Trophoblast cell (in vitro differentiated cells and primary cell): Measurements from ENCODE around the gene DLL4.
"Not testable (repeated sequence)": the region's sequence is repeated elsewhere in the genome, so short reads cannot be mapped to it uniquely, and the experiment has no call there.

Source experiments
- DNase-seq, 2 donors: peaks; one replicate each; pipeline ENCODE4 v3.0.0-alpha.2; 2016
- H2AFZ ChIP-seq: 2 replicates; pipeline ENCODE4 v1.6.1; 2013; ENCODE audit warnings: low read length, moderate library complexity, mild to moderate bottlenecking; ENCODE audit not compliant: insufficient read depth, poor library complexity
- H2AK5ac ChIP-seq: 2 replicates; pipeline ENCODE4 v1.6.1; 2013; ENCODE audit warnings: mild to moderate bottlenecking, low read length
- H2BK120ac ChIP-seq: 2 replicates; pipeline ENCODE4 v1.6.1; 2013; ENCODE audit warnings: low read length, mild to moderate bottlenecking, moderate library complexity; ENCODE audit not compliant: insufficient read depth, poor library complexity
- H2BK12ac ChIP-seq: 2 replicates; pipeline ENCODE4 v1.6.1; 2013; ENCODE audit warnings: mild to moderate bottlenecking, low read length, moderate library complexity
- H2BK5ac ChIP-seq: 2 replicates; pipeline ENCODE4 v1.6.1; 2013; ENCODE audit warnings: low read length, low read depth, moderate library complexity, mild to moderate bottlenecking; ENCODE audit not compliant: poor library complexity
- H3K14ac ChIP-seq: 2 replicates; pipeline ENCODE4 v1.6.1; 2013; ENCODE audit warnings: mild to moderate bottlenecking, low read length
- H3K18ac ChIP-seq: 2 replicates; pipeline ENCODE4 v1.6.1; 2013; ENCODE audit warnings: mild to moderate bottlenecking, low read length
- H3K23ac ChIP-seq: 2 replicates; pipeline ENCODE4 v1.6.1; 2013; ENCODE audit warnings: low read length
- H3K27ac ChIP-seq: 2 replicates; pipeline ENCODE4 v1.5.1; 2013; ENCODE audit warnings: low read depth, mild to moderate bottlenecking, inconsistent platforms, low read length, moderate library complexity
- H3K27me3 ChIP-seq: 2 replicates; pipeline ENCODE4 v1.6.1; 2013; ENCODE audit warnings: inconsistent platforms, mild to moderate bottlenecking, low read length, moderate library complexity; ENCODE audit not compliant: insufficient read depth
- H3K36me3 ChIP-seq, 2 experiments: 1 replicate in 1 of 2; 2 replicates in 1 of 2; pipeline ENCODE4 v1.6.1; 2013; ENCODE audit warnings: low read length in 2 of 2, mild to moderate bottlenecking in 2 of 2, moderate library complexity in 1 of 2; ENCODE audit not compliant: insufficient read depth in 2 of 2, control insufficient read depth in 1 of 2
- H3K4ac ChIP-seq: 2 replicates; pipeline ENCODE4 v1.6.1; 2013; ENCODE audit warnings: low read depth, mild to moderate bottlenecking, low read length, moderate library complexity
- H3K4me1 ChIP-seq, 2 experiments: 1 replicate in 1 of 2; 2 replicates in 1 of 2; pipeline ENCODE4 v1.6.1; 2013; ENCODE audit warnings: low read length in 2 of 2, mild to moderate bottlenecking in 2 of 2, moderate library complexity in 1 of 2; ENCODE audit not compliant: insufficient read depth in 2 of 2, control insufficient read depth in 1 of 2
- H3K4me2 ChIP-seq: 2 replicates; pipeline ENCODE4 v1.6.1; 2013; ENCODE audit warnings: inconsistent platforms, mild to moderate bottlenecking, low read length, moderate library complexity
- H3K4me3 ChIP-seq: 2 replicates; pipeline ENCODE4 v1.5.1; 2013; ENCODE audit warnings: mild to moderate bottlenecking, low read depth, low read length, inconsistent platforms
- H3K79me1 ChIP-seq: one replicate; pipeline ENCODE4 v1.6.1; 2013; ENCODE audit warnings: low read length
- H3K79me2 ChIP-seq: 2 replicates; pipeline ENCODE4 v1.6.1; 2013; ENCODE audit warnings: low read length, mild to moderate bottlenecking; ENCODE audit not compliant: control insufficient read depth, insufficient read depth, poor library complexity
- H3K9ac ChIP-seq: 2 replicates; pipeline ENCODE4 v1.6.1; 2013; ENCODE audit warnings: mild to moderate bottlenecking, low read length
- H3K9me3 ChIP-seq: 2 replicates; pipeline ENCODE4 v1.6.1; 2013; ENCODE audit warnings: low read depth, mild to moderate bottlenecking, control low read depth, inconsistent platforms, low read length; ENCODE audit not compliant: insufficient read depth
- H4K12ac ChIP-seq: 2 replicates; pipeline ENCODE4 v1.6.1; 2013; ENCODE audit warnings: low read depth, mild to moderate bottlenecking, low read length, moderate library complexity
- H4K8ac ChIP-seq: 2 replicates; pipeline ENCODE4 v1.6.1; 2013; ENCODE audit warnings: low read depth, mild to moderate bottlenecking, low read length, moderate library complexity
- H4K91ac ChIP-seq: one replicate; pipeline ENCODE4 v1.6.1; 2013; ENCODE audit warnings: low read depth, mild to moderate bottlenecking, low read length, moderate library complexity
- WGBS: extraction: QIAGEN DNeasy Blood & Tissue Kit; methylation state at CpG from one replicate; pipeline ENCODE4 v1.1.7; 2013; ENCODE audit warnings: missing lambda C conversion rate; ENCODE audit not compliant: insufficient read length, insufficient coverage; ENCODE audit errors: extremely low coverage; 5-methylcytosine and 5-hydroxymethylcytosine counted together

The DLL4 gene

GRCh38 chr15:40952301-40952900 lies 23.3 kb downstream of the DLL4 start:
- no CpG with 5 or more reads among the region's 23 CpGs for WGBS
- H3K4me1 ChIP-seq, result peaks cover 5 to 12% of the 10 kb centered on the region in 2 experiments
- H3K4me2 ChIP-seq, result peak overlapping the region; percentile 94
- H3K27me3 ChIP-seq, result no peaks in the 10 kb centered on the region
- no peaks in the 10 kb centered on the region for H3K9me3 ChIP-seq
- no peak overlapping the region for H2BK12ac ChIP-seq
- DNase-seq, result no peak
- H4K12ac ChIP-seq, result peak overlapping the region; percentile 45
- H2AK5ac ChIP-seq, result no peak overlapping the region
- H3K4me3 ChIP-seq, result peak overlapping the region; percentile 70
- H3K27ac ChIP-seq, result no peak overlapping the region
- peak overlapping the region; percentile 38 for H3K18ac ChIP-seq
- peak overlapping the region; percentile 13 for H3K9ac ChIP-seq
- peak overlapping the region; percentile 64 for H2AFZ ChIP-seq
- peaks cover 8% of the 10 kb centered on the region for H3K79me1 ChIP-seq
- no peaks in the 10 kb centered on the region for H3K36me3 ChIP-seq
- peak overlapping the region; percentile 9 for H2BK120ac ChIP-seq
- H3K79me2 ChIP-seq, result peaks cover 7% of the 10 kb centered on the region
- H4K8ac ChIP-seq, result peak overlapping the region; percentile 44
- no peak overlapping the region for H3K4ac ChIP-seq
- H2BK5ac ChIP-seq, result no peak overlapping the region
- H3K23ac ChIP-seq, result no peak overlapping the region
- H4K91ac ChIP-seq, result peak overlapping the region; percentile 82
- H3K14ac ChIP-seq, result peak overlapping the region; percentile 38

GRCh38 chr15:40952901-40953712 lies 24.0 kb downstream of the DLL4 start, which contains the start of gene CHAC1:
TSS of gene CHAC1 (plus strand) at chr15:40953471. CDS start at chr15:40953584, 113 bp downstream.
- Histone ChIP-seq H3K36me3 (no peaks in the 10 kb centered on the region), H2BK5ac (peak within 1 kb of the TSS; percentile 2), H3K14ac (peak within 1 kb of the TSS; percentile 64), H2AK5ac (no peak within 1 kb of the TSS), H3K4me1 (peaks cover 5 to 12% of the 10 kb centered on the region in 2 experiments), H2BK12ac (no peak within 1 kb of the TSS), H3K23ac (no peak within 1 kb of the TSS), H3K18ac (peak within 1 kb of the TSS; percentile 63), H4K8ac (peak within 1 kb of the TSS; percentile 88), H3K4ac (peak within 1 kb of the TSS; percentile 10), H3K79me1 (peaks cover 8% of the 10 kb centered on the region), H3K4me3 (peak within 1 kb of the TSS; percentile 76), H2AFZ (peak within 1 kb of the TSS; percentile 64), H2BK120ac (peak within 1 kb of the TSS; percentile 19), H3K27me3 (no peaks in the 10 kb centered on the region), H4K91ac (peak within 1 kb of the TSS; percentile 82), H3K27ac (no peak within 1 kb of the TSS), H3K79me2 (peaks cover 7% of the 10 kb centered on the region), H4K12ac (peak within 1 kb of the TSS; percentile 45), H3K9me3 (no peaks in the 10 kb centered on the region), H3K9ac (peak within 1 kb of the TSS; percentile 13), H3K4me2 (peak within 1 kb of the TSS; percentile 94)
- peak; percentile 52 to 76 for DNase-seq
- no CpG with 5 or more reads among the region's 72 CpGs for WGBS

GRCh38 chr15:40953713-40954074 lies 24.6 kb downstream of the DLL4 start:
- H3K36me3 ChIP-seq, result no peaks in the 10 kb centered on the region
- H2BK5ac ChIP-seq, result peak overlapping the region; percentile 2
- peak overlapping the region; percentile 63 for H3K18ac ChIP-seq
- H3K9ac ChIP-seq, result no peak overlapping the region
- H4K12ac ChIP-seq, result peak overlapping the region; percentile 32
- peak overlapping the region; percentile 76 for H3K4me3 ChIP-seq
- H2AK5ac ChIP-seq, result no peak overlapping the region
- peaks cover 7% of the 10 kb centered on the region for H3K79me2 ChIP-seq
- peak overlapping the region; percentile 79 for H4K91ac ChIP-seq
- H3K79me1 ChIP-seq, result peaks cover 8% of the 10 kb centered on the region
- no peak overlapping the region for H3K4ac ChIP-seq
- WGBS, result no CpG with 5 or more reads among the region's 17 CpGs
- H2BK12ac ChIP-seq, result no peak overlapping the region
- peaks cover 5 to 12% of the 10 kb centered on the region in 2 experiments for H3K4me1 ChIP-seq
- H3K27me3 ChIP-seq, result no peaks in the 10 kb centered on the region
- no peak for DNase-seq
- H3K4me2 ChIP-seq, result peak overlapping the region; percentile 94
- peak overlapping the region; percentile 19 for H2BK120ac ChIP-seq
- H3K27ac ChIP-seq, result no peak overlapping the region
- peak overlapping the region; percentile 88 for H4K8ac ChIP-seq
- H3K14ac ChIP-seq, result peak overlapping the region; percentile 64
- H3K23ac ChIP-seq, result no peak overlapping the region
- no peaks in the 10 kb centered on the region for H3K9me3 ChIP-seq
- peak overlapping the region; percentile 55 for H2AFZ ChIP-seq

- not testable (repeated sequence) for H3K18ac ChIP-seq, H4K91ac ChIP-seq, H3K23ac ChIP-seq, H3K79me2 ChIP-seq, H3K9me3 ChIP-seq, H3K79me1 ChIP-seq, H3K4me3 ChIP-seq, H2BK120ac ChIP-seq, H3K4ac ChIP-seq, H3K27ac ChIP-seq, H2AFZ ChIP-seq, H2AK5ac ChIP-seq, H3K27me3 ChIP-seq, DNase-seq, H3K9ac ChIP-seq, H3K14ac ChIP-seq, H2BK5ac ChIP-seq, H4K8ac ChIP-seq, H4K12ac ChIP-seq, H3K36me3 ChIP-seq, H2BK12ac ChIP-seq
- Histone ChIP-seq H3K4me2 (peak overlapping the region; percentile 94), H3K4me1 (peaks cover 5 to 12% of the 10 kb centered on the region in 2 experiments)
- no CpG with 5 or more reads among the region's 8 CpGs for WGBS
Observed at GRCh38 chr15:40954158-40954848, 25.2 kb downstream of the DLL4 start.
